M059J (cell line): ENCODE data around the gene CENPA. TPM values are rescaled to one million over a fixed set of nuclear protein-coding genes. Genes with fewer than 3 reads are reported as not detected.

ENCODE experiments used
- DNase-seq: peaks from one replicate; pipeline ENCODE4 v3.0.0-alpha.2; 2012; ENCODE audit warnings: low read depth
- total RNA-seq: library from RNA; depleted of rRNA; stranded (reverse); fragments of >200 nt; shearing (Covaris generic); gene quantifications from 2 replicates; pipeline ENCODE4 v1.2.3, GENCODE V29; 2014; rRNA removed

The CENPA gene
- total RNA-seq, 1 experiment from 2014 or later, result 33.3 TPM

GRCh38 chr2:26843041-26843440 is 57.2 kb downstream of the CENPA start:
- DNase-seq, result no peak

Other genes with a start within 250 kb of the CENPA start
- gene CIB4, start 144.7 kb upstream of the CENPA start, total RNA-seq, result not detected in 2 replicates
- 2.4 and 2.8 TPM in 2 replicates for gene KCNK3, start 93.3 kb upstream of the CENPA start, total RNA-seq
- 35.3 and 35.6 TPM in 2 replicates for gene SLC35F6, start 21.8 kb upstream of the CENPA start, total RNA-seq
- gene DPYSL5, start 62.1 kb downstream of the CENPA start, total RNA-seq, result not detected in 2 replicates
- gene MAPRE3, start 184.6 kb downstream of the CENPA start, total RNA-seq, result 0.57 and 7.1 TPM in 2 replicates
- 88.6 and 98.5 TPM in 2 replicates for gene TMEM214, start 246.9 kb downstream of the CENPA start, total RNA-seq